Heart left ventricle (tissue), 16 donors: ENCODE measurements around the gene CNTFR. TPM values are rescaled to one million over a fixed set of nuclear protein-coding genes. Genes with fewer than 3 reads are reported as not detected.
"Not testable (repeated sequence)": the region's sequence is repeated elsewhere in the genome, so short reads cannot be mapped to it uniquely, and the experiment has no call there.

Experiments used
- ATAC-seq, 4 donors: fragments of 200-7000 bp; cut with Tn5 transposase; one replicate each; pipeline ENCODE4 v1.9.1; 2020 to 2022; ENCODE audit warnings: moderate library complexity in 4 of 4, mild to moderate bottlenecking in 3 of 4, moderate number of reproducible peaks in 1 of 4
- DNase-seq, 5 donors: peaks; one replicate each; pipeline ENCODE4 v3.0.0-alpha.2; 2020
- H3K27ac ChIP-seq, 12 donors: fragments of 200-600 bp; sonication (generic) in 4 of 12; one replicate each; pipeline versions ENCODE4 v1.5.0 to v1.8.0; 2016 to 2022; ENCODE audit warnings: mild to moderate bottlenecking in 2 of 12
- H3K27me3 ChIP-seq, 9 donors: fragments of 200-600 bp; sonication (generic) in 2 of 9; one replicate each; pipeline versions ENCODE4 v1.5.1 to v1.8.0; 2016 to 2022; ENCODE audit warnings: mild to moderate bottlenecking in 3 of 9
- H3K36me3 ChIP-seq, 9 donors: fragments of 200-600 bp; sonication (generic) in 2 of 9; one replicate each; pipeline versions ENCODE4 v1.5.0 to v1.8.0; 2018 to 2022; ENCODE audit warnings: mild to moderate bottlenecking in 2 of 9
- H3K4me1 ChIP-seq, 12 donors: fragments of 200-600 bp; sonication (generic) in 4 of 12; one replicate each; pipeline versions ENCODE4 v1.5.0 to v1.8.0; 2016 to 2022; ENCODE audit warnings: mild to moderate bottlenecking in 3 of 12
- H3K4me3 ChIP-seq, 12 donors: fragments of 200-600 bp; sonication (generic) in 4 of 12; one replicate each; pipeline versions ENCODE4 v1.5.0 to v1.8.0; 2017 to 2022; ENCODE audit warnings: mild to moderate bottlenecking in 9 of 12, moderate library complexity in 4 of 12
- H3K9me3 ChIP-seq, 12 donors: fragments of 200-600 bp; sonication (generic) in 4 of 12; one replicate each; pipeline versions ENCODE4 v1.5.0 to v1.8.0; 2016 to 2022; ENCODE audit warnings: mild to moderate bottlenecking in 1 of 12
- CTCF ChIP-seq, 12 donors: fragments of 200-600 bp; sonication (generic) in 4 of 12; IDR thresholded peaks; one replicate each; pipeline versions ENCODE4 v1.5.0 to v1.8.0; 2018 to 2022; ENCODE audit warnings: antibody characterized with exemption in 12 of 12, mild to moderate bottlenecking in 5 of 12
- POLR2A ChIP-seq, 2 donors: fragments of 450-650 bp; IDR thresholded peaks; one replicate each; pipeline ENCODE4 v1.6.1; 2017; ENCODE audit warnings: antibody characterized with exemption in 2 of 2, mild to moderate bottlenecking in 2 of 2, moderate library complexity in 2 of 2
- WGBS, 4 donors: extraction: QIAGEN DNeasy Blood & Tissue Kit in 2 of 4; methylation state at CpG; one replicate each; pipeline versions ENCODE4 v1.1.5 to v1.1.7; 2013 to 2018; 5-methylcytosine and 5-hydroxymethylcytosine counted together
- intact Hi-C, 10 donors: fragments of 100-400 bp; cut with DNase I; formaldehyde crosslinking; loops; one replicate each; pipeline versions ENCODE4 v1.11.1 to v1.14.2; 2022
- long read RNA-seq, 3 donors: library from polyadenylated mRNA; unstranded; transcript quantifications; one replicate each; pipeline ENCODE4 v2.0.0, GENCODE V29; 2020 to 2021
- polyA plus RNA-seq, 2 donors: library from polyadenylated mRNA; stranded (reverse); fragments of 200-250 nt; gene quantifications; one replicate each; pipeline ENCODE4 v1.2.3, GENCODE V29; 2013
- total RNA-seq, 9 donors: library from RNA; depleted of rRNA in 2 of 9; stranded (reverse); fragments of >200 nt in 2 of 9; fragmentation: NEBNext Ultra II Directional in 3 of 9; extraction: Animal tissue kit (Norgen Biotek cat#: 25700) in 3 of 9; gene quantifications; one replicate each; pipeline versions ENCODE4 v1.1.0 to v1.2.4, GENCODE V29; 2016 to 2023
- donor health status: ischemic (EF 13 %, LVEDD 7.1; RV severe dilation, severe dysfunction).
- donor health status: healthy with polysubstance abuse.
- donor health status: DM: no; HTN: yes; CAD: no.
- donor health status: DM: no; HTN: no; CAD: no.
- donor health status: ischemic (EF 25% LVEDD 6.9; RV normal size, moderate dysfunction).
- donor health status: ischemic (EF 25% LVEDD 5.7; RV mildly dilated, moderate dysfunction).
- donor health status: healthy.
- donor health status: DM: yes; HTN: yes; CAD: no.
- donor health status: ischemic (EF 35%, LVEDD 5.7; RV mildly dilated, moderate dysfunction).
- donor health status: nonischemic (EF 11% LVEDD 7.7; RV severe dilation, severe dysfunction).
- donor health status: DM: yes; HTN: yes; CAD: no.
- donor health status: PGD.
- donor health status: ischemic (EF 29% LVEDD 5.4; RV normal size, mild dysfunction).
- donor health status: nonischemic (EF 23%, LVEDD 6.1; RV moderate dilation, normal function).

The CNTFR gene
- total RNA-seq: 1 to 10 TPM in 5 of 9 donors, under 1 TPM in 4; 0.43 to 9.8 (median 1.2) TPM
- 1 to 10 TPM; 2.2 to 2.3 TPM for polyA plus RNA-seq
- long read RNA-seq, donor 1: 0 reads
- long read RNA-seq, donor 2: 0 reads
- long read RNA-seq, donor 3: 0 reads

- peak in 3 of 5 donors; percentile 37 to 58 (median 41) for DNase-seq
Measured at GRCh38 chr9:34589636-34590380, at the start of gene CNTFR. Gene CNTFR (minus strand): TSS chr9:34589724. CDS start chr9:34568981, 20,743 bp downstream.

DNA sequence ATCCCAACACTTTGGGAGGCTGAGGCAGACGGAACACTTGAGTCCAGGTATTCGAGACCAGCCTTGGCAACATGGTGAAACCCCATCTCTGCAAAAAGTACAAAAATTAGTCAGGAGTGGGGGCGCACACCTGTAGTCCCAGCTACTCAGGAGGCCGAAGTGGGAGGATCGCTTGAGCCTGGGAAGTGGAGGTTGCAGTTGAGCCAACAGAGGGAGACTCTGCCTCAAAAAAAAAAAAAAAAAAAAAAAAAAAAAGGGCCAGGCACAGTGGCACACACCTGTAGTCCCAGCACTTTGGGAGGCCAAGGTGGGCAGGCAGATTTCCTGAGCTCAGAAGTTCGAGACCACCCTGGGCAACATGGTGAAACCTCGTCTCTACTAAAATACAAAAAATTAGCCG, 49.8 kb upstream of the CNTFR start:
- 85 to 90% (median 86%) methylated on average over 8 of the region's 8 CpGs for WGBS, 4 donors
- H3K27me3 ChIP-seq, H3K36me3 ChIP-seq, H3K4me3 ChIP-seq, H3K9me3 ChIP-seq, H3K27ac ChIP-seq, ATAC-seq, DNase-seq, intact Hi-C loops: not testable (repeated sequence)
- H3K4me1 ChIP-seq: peaks cover 0 to 27% (median 18%) of the 10 kb centered on the region in 12 donors

More at GRCh38 chr9:34589636-34590380, at the start of gene CNTFR:
- Histone ChIP-seq H3K4me3 (peak within 1 kb of the TSS; percentile 17 to 63 (median 52)), H3K27me3 (peaks cover 8 to 92% (median 13%) of the 10 kb centered on the region in 9 donors), H3K4me1 (peaks cover 0 to 52% (median 30%) of the 10 kb centered on the region in 12 donors), H3K27ac (peak within 1 kb of the TSS in 2 of 12 donors; percentile 29 to 34), H3K9me3 (no peaks in the 10 kb centered on the region), H3K36me3 (no peaks in the 10 kb centered on the region)
- TF ChIP-seq POLR2A (IDR thresholded peaks at IDR 0.05): no peak
- no peak for TF ChIP-seq CTCF (IDR thresholded peaks at IDR 0.05)
- peak in 1 of 4 donors; percentile 13 for ATAC-seq
- intact Hi-C loops: loop anchor here (2.0 to 10.0 kb wide), 12 partner anchors 41 to 258 kb away; no protein-coding TSS in a partner anchor
- 1 to 3% (median 2%) methylated on average over 36 to 104 of the region's 104 CpGs for WGBS, 4 donors

- intact Hi-C loops: no loop called here
- Histone ChIP-seq H3K4me1 (peaks cover 0 to 27% (median 19%) of the 10 kb centered on the region in 12 donors), H3K9me3 (no peaks in the 10 kb centered on the region), H3K27ac (peak overlapping the region; percentile 41 to 93 (median 86)), H3K4me3 (peak overlapping the region; percentile 12 to 83 (median 74)), H3K36me3 (peaks cover 0 to 8% (median 0%) of the 10 kb centered on the region in 9 donors), H3K27me3 (no peaks in the 10 kb centered on the region)
- no peak for DNase-seq
- TF ChIP-seq CTCF (IDR thresholded peaks at IDR 0.05) (no peak), POLR2A (IDR thresholded peaks at IDR 0.05) (no peak)
- 18 to 32% (median 23%) methylated on average over 6 to 7 of the region's 7 CpGs for WGBS, 4 donors
- no peak for ATAC-seq
Measured at GRCh38 chr9:34638138-34638445, 48.6 kb upstream of the CNTFR start.

DNA sequence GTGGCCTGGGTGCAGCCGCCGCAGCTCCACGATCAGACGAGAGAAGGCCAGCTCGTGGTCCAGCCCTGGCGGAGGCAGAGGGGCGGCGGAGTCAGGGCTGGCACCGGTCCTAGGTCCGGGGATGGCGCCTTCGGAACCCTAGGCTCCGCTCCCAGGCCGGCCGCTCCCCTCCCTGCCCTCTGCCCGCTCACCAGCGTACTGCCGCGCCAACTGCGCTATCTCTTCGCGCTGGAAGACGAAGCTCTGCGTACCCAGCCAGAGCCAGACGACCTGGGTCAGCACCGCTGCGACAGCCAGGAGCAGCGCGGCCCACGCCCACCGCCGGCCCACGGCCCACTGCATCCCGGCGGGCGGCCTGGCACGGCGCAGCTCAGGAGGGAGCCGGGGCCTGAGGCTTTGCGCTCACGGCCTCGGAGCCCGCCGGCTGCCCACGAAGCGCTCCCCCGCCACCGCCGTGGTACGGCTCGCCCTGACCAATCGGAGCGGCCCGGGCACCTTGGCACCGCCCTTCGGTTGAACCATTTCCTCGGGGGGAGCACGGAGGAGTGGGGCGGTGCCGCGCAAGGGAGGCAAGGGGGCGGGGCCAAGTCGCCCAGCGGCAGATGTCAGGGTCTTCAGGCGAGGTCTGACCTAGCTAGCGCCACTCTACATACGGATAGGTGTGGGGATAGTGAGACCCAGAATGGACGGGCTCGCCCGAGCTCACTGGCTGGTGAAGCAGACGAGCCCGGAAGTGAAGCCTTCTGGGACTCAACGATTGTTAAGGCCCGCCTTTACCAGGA, 48.0 kb upstream of the CNTFR start, which contains the start of gene SIGMAR1:
Gene SIGMAR1, minus strand, starts transcription at position 432 of the 782 bp plus-strand sequence. Its CDS starts 90 bp downstream, at position 342.
- H3K27ac ChIP-seq: peak within 1 kb of the TSS; percentile 41 to 93 (median 86)
- ATAC-seq: peak; percentile 91 to 97 (median 97)
- no peaks in the 10 kb centered on the region for H3K9me3 ChIP-seq
- TF ChIP-seq CTCF (IDR thresholded peaks at IDR 0.05): peak in 2 of 12 donors; percentile 12 to 13
- peak in 1 of 2 donors; percentile 86 for TF ChIP-seq POLR2A (IDR thresholded peaks at IDR 0.05)
- peaks cover 0 to 8% (median 0%) of the 10 kb centered on the region in 9 donors for H3K36me3 ChIP-seq
- H3K27me3 ChIP-seq: no peaks in the 10 kb centered on the region
- H3K4me1 ChIP-seq: peaks cover 0 to 27% (median 19%) of the 10 kb centered on the region in 12 donors
- 0 to 1% (median 0%) methylated on average over 1 to 74 of the region's 74 CpGs for WGBS, 4 donors
- peak; percentile 94 to 98 (median 96) for DNase-seq
- peak within 1 kb of the TSS; percentile 39 to 83 (median 74) for H3K4me3 ChIP-seq
- intact Hi-C loops: no loop called here
